Activated CD4-positive, alpha-beta memory T cell treated with anti-CD3 and anti-CD28 coated beads for 36 hours (primary cell): Measurements from ENCODE around the gene DENND1A. TPM values are rescaled to one million over a fixed set of nuclear protein-coding genes. Genes with fewer than 3 reads are reported as not detected.
A peak's percentile ranks its signal among the peaks of the same experiment; 100 is the strongest.

Experiments
- CTCF ChIA-PET: fragments of 350-600 bp; sonication (Branson Sonifier 250); formaldehyde crosslinking; loops from one replicate; lab custom pipeline; 2021; ENCODE audit warnings: antibody characterized with exemption, inconsistent platforms; lab: Charles Lee
- POLR2A ChIA-PET: fragments of 350-600 bp; sonication (Branson Sonifier 250); formaldehyde crosslinking; loops from one replicate; lab custom pipeline; 2021; ENCODE audit warnings: antibody characterized with exemption; lab: Charles Lee
- DNase-seq: peaks from one replicate; pipeline ENCODE4 v3.0.0-alpha.2; 2020
- H3K27ac Mint-ChIP-seq: one replicate; pipeline ENCODE4 v1.8.0; 2021; ENCODE audit warnings: mixed read lengths
- H3K27me3 Mint-ChIP-seq: one replicate; pipeline ENCODE4 v1.8.0; 2021; ENCODE audit warnings: mixed read lengths
- H3K36me3 Mint-ChIP-seq: one replicate; pipeline ENCODE4 v1.8.0; 2021; ENCODE audit warnings: mixed read lengths
- H3K4me1 Mint-ChIP-seq: one replicate; pipeline ENCODE4 v1.8.0; 2021; ENCODE audit warnings: low read depth, mixed read lengths
- H3K4me3 Mint-ChIP-seq: one replicate; pipeline ENCODE4 v1.8.0; 2021; ENCODE audit warnings: mild to moderate bottlenecking, mixed read lengths
- H3K9me3 Mint-ChIP-seq: one replicate; pipeline ENCODE4 v1.8.0; 2021; ENCODE audit warnings: mixed read lengths
- intact Hi-C: fragments of 100-400 bp; cut with micrococcal nuclease; formaldehyde crosslinking; loops from one replicate; pipeline ENCODE4 v1.15.1; 2023
- total RNA-seq, 2 experiments: library from RNA; stranded (reverse); gene quantifications; one replicate each; pipeline ENCODE4 v1.2.3, GENCODE V29; 2021

Gene DENND1A
- total RNA-seq, 2 experiments from 2014 or later = 17.3 to 18.0 TPM

GRCh38 chr9:123689701-123690428, 240.1 kb downstream of the DENND1A start:
- Mint-ChIP-seq H3K4me1 (peaks cover 26% of the 10 kb centered on the region), H3K4me3 (no peak overlapping the region), H3K27ac (no peak overlapping the region), H3K27me3 (no peaks in the 10 kb centered on the region), H3K36me3 (peaks cover 6% of the 10 kb centered on the region), H3K9me3 (no peaks in the 10 kb centered on the region)
- intact Hi-C loops = no loop called here
- POLR2A ChIA-PET = no interaction called here
- CTCF ChIA-PET = no interaction called here
- DNase-seq = no peak

DNA sequence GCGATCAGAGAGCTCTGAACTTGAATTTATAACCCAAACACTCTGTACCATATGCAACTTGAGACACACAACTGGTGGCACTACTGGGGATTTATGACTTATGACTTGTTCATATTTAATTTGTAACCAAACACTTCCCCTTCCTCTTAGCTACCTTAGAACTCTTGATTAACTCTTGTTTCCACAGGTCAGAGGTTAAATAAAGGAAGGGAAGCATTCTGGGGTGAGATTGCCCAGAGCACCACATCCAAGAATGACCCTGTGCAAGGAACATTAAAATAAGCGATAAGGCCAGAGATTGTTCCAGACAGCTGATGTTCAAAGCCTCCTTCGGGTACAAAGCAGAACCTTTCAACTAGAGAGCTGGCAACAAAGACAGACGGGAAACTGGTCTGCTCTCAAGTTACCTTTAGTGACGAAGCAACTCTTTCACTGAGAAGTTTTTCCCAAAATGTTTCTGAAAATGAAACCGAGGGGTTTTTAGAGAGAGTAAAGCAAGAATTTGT, 242.6 kb downstream of the DENND1A start:
- CTCF ChIA-PET = no interaction called here
- no peaks in the 10 kb centered on the region for H3K9me3 Mint-ChIP-seq
- H3K4me3 Mint-ChIP-seq = no peak overlapping the region
- H3K27ac Mint-ChIP-seq = no peak overlapping the region
- intact Hi-C loops = no loop called here
- POLR2A ChIA-PET = no interaction called here
- H3K36me3 Mint-ChIP-seq = peaks cover 11% of the 10 kb centered on the region
- no peaks in the 10 kb centered on the region for H3K27me3 Mint-ChIP-seq
- H3K4me1 Mint-ChIP-seq = peaks cover 39% of the 10 kb centered on the region
- no peak for DNase-seq

GRCh38 chr9:123686829-123687192, 243.1 kb downstream of the DENND1A start:
- POLR2A ChIA-PET = no interaction called here
- Mint-ChIP-seq H3K27ac (no peak overlapping the region), H3K9me3 (no peaks in the 10 kb centered on the region), H3K4me3 (no peak overlapping the region), H3K27me3 (no peaks in the 10 kb centered on the region), H3K4me1 (peaks cover 39% of the 10 kb centered on the region), H3K36me3 (peaks cover 8% of the 10 kb centered on the region)
- CTCF ChIA-PET = no interaction called here
- intact Hi-C loops = no loop called here
- no peak for DNase-seq

DNA sequence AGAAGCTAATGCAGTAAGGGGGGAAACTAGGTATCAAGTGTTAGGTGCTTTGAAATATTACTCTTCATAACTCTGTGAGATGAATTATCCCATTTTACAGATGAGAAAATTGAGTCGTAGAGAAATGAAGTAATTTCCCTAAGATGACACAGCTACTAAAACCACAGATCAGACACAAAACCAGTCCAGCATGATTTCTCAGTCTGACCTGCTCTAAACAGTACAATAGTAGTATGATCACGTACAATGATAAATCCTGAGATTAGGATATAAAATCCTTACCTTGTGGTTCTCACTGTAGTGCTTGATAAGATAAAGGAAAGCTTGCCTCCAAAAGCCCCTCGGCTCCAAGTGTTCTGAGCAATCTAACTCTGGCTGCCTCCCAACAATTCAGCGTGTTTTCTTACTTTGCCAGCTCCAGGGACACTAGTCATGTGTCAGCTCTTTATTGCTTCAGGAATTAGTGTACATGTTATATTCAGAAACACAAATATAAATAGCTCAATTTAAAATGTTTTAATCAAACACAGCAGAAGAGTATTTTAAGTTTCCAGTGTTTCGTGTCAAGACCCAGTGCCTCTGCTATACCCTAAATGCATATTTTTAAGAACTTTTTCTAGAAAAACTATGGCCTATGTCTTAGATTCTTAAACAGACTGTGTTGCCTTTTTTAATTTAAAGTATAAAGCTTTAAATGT, 243.6 kb downstream of the DENND1A start:
- intact Hi-C loops = no loop called here
- Mint-ChIP-seq H3K4me1 (peaks cover 39% of the 10 kb centered on the region), H3K27ac (no peak overlapping the region), H3K27me3 (no peaks in the 10 kb centered on the region), H3K36me3 (peaks cover 10% of the 10 kb centered on the region), H3K9me3 (no peaks in the 10 kb centered on the region), H3K4me3 (no peak overlapping the region)
- no peak for DNase-seq
- POLR2A ChIA-PET = no interaction called here
- CTCF ChIA-PET = no interaction called here

GRCh38 chr9:123685489-123686083, 244.3 kb downstream of the DENND1A start:
- intact Hi-C loops = no loop called here
- ChIA-PET CTCF (no interaction called here), POLR2A (no interaction called here)
- H3K4me3 Mint-ChIP-seq = no peak overlapping the region
- H3K27me3 Mint-ChIP-seq = no peaks in the 10 kb centered on the region
- H3K4me1 Mint-ChIP-seq = peaks cover 39% of the 10 kb centered on the region
- H3K36me3 Mint-ChIP-seq = peaks cover 9% of the 10 kb centered on the region
- no peak for DNase-seq
- no peak overlapping the region for H3K27ac Mint-ChIP-seq
- no peaks in the 10 kb centered on the region for H3K9me3 Mint-ChIP-seq

DNA sequence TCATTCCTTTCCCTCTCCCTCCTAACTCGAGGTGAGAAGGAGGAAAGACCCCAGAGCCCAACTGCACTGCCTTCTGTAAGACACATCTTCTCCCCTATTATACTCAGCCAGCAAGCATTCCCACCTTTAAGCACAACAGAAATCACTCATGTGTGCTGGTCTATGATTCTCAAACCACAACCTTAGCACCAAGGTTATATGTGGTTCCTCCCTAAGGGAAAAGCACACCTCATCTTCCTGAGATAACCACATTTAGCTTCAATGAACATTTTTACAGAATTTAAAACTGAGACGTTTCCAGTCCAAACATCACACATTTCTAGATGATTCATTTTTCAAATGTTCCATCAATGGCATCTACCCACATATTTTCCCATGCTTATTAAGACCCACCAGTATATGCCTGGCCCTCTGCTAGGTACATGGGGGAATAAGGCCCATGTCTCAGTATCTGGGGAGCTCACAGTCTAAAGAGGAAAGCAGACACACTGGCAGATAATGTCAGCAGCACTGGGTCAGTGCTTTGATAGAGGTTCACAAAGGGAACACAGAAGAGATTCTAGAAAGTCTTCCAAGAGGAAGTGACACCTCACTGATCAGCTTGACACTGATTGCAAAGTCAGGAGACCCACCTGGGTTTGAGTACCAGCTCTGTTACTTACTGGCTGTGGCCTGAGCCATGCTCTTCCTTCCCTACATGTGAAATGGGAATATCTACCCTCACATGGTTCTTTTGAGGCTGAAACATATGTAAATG, 245.4 kb downstream of the DENND1A start:
- no peaks in the 10 kb centered on the region for H3K9me3 Mint-ChIP-seq
- intact Hi-C loops = no loop called here
- H3K27ac Mint-ChIP-seq = no peak overlapping the region
- DNase-seq = no peak
- no peak overlapping the region for H3K4me3 Mint-ChIP-seq
- H3K27me3 Mint-ChIP-seq = no peaks in the 10 kb centered on the region
- H3K36me3 Mint-ChIP-seq = peaks cover 9% of the 10 kb centered on the region
- CTCF ChIA-PET = no interaction called here
- H3K4me1 Mint-ChIP-seq = peaks cover 46% of the 10 kb centered on the region
- POLR2A ChIA-PET = no interaction called here

- Mint-ChIP-seq H3K36me3 (peaks cover 9% of the 10 kb centered on the region), H3K27me3 (no peaks in the 10 kb centered on the region), H3K9me3 (no peaks in the 10 kb centered on the region), H3K4me1 (peaks cover 51% of the 10 kb centered on the region), H3K27ac (no peak overlapping the region), H3K4me3 (no peak overlapping the region)
- DNase-seq = no peak
- intact Hi-C loops = no loop called here
- ChIA-PET CTCF (no interaction called here), POLR2A (no interaction called here)
These were observed 247.2 kb downstream of the DENND1A start for GRCh38 chr9:123682746-123683145.

DNA sequence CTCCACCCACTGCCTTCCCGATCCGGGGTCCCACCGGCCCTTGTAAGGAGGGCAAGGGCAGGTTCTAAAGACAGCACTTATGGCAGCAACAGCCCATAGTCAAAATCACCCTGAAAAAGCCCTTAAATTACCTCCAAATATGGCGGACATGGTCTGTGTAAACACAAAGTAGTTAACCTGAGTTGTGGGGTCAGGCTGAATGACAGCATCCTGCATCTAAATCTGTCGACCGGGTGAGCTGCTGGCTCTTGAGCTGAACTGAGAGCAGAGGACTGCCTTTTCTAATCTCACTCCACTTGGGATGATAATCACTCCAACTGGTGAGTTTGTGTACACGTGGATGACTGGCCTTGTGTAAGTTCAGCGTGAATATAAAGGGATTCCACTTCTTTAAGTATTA, 249.6 kb downstream of the DENND1A start:
- H3K4me3 Mint-ChIP-seq = no peak overlapping the region
- intact Hi-C loops = no loop called here
- CTCF ChIA-PET = no interaction called here

GRCh38 chr9:123679330-123679987, 250.5 kb downstream of the DENND1A start:
- intact Hi-C loops = loop anchor here (5.0 kb wide), 1 partner anchor 37 kb away; no protein-coding TSS in a partner anchor
- H3K27ac Mint-ChIP-seq = no peak overlapping the region
- no peaks in the 10 kb centered on the region for H3K9me3 Mint-ChIP-seq
- CTCF ChIA-PET = no interaction called here
- peaks cover 18% of the 10 kb centered on the region for H3K36me3 Mint-ChIP-seq
- DNase-seq = peak; percentile 31
- peaks cover 22% of the 10 kb centered on the region for H3K4me1 Mint-ChIP-seq
- H3K27me3 Mint-ChIP-seq = no peaks in the 10 kb centered on the region
- H3K4me3 Mint-ChIP-seq = no peak overlapping the region
- POLR2A ChIA-PET = no interaction called here

More for the DNA sequence above, 249.6 kb downstream of the DENND1A start:
- no peak for DNase-seq
- no peak overlapping the region for H3K27ac Mint-ChIP-seq
- H3K9me3 Mint-ChIP-seq = no peaks in the 10 kb centered on the region
- H3K27me3 Mint-ChIP-seq = no peaks in the 10 kb centered on the region
- POLR2A ChIA-PET = no interaction called here
- peaks cover 12% of the 10 kb centered on the region for H3K36me3 Mint-ChIP-seq
- peaks cover 30% of the 10 kb centered on the region for H3K4me1 Mint-ChIP-seq

DNA sequence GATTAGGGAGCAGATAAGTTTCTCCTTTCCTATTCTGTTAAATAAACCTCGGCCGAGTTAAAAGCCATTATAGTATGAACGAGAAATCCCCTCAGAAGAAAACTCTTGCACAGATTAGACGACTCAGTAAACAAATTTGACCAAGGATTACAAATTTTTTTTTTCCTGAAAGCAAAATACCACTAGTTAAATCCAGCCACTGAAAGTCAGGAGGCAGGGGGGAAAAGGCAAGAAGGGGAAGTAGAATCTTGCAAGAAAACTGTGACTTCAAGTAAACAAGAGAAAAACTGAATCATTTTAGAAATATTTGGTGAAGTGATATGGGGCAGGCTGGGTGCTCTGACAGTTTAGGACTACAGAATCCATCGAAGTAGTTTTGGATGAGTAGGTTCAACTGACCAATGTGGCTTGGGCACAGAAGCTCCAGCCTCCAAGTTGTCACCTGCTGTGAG, 251.0 kb downstream of the DENND1A start:
- Mint-ChIP-seq H3K27ac (no peak overlapping the region), H3K4me1 (peaks cover 17% of the 10 kb centered on the region), H3K36me3 (peaks cover 21% of the 10 kb centered on the region), H3K27me3 (no peaks in the 10 kb centered on the region), H3K4me3 (no peak overlapping the region), H3K9me3 (peaks cover 2% of the 10 kb centered on the region)
- intact Hi-C loops = loop anchor here (5.0 kb wide), 1 partner anchor 37 kb away; no protein-coding TSS in a partner anchor
- ChIA-PET POLR2A (no interaction called here), CTCF (no interaction called here)
- no peak for DNase-seq

- peaks cover 12% of the 10 kb centered on the region for H3K4me1 Mint-ChIP-seq
- no peak overlapping the region for H3K27ac Mint-ChIP-seq
- DNase-seq = no peak
- H3K36me3 Mint-ChIP-seq = peaks cover 26% of the 10 kb centered on the region
- no peaks in the 10 kb centered on the region for H3K27me3 Mint-ChIP-seq
- peaks cover 7% of the 10 kb centered on the region for H3K9me3 Mint-ChIP-seq
- no peak overlapping the region for H3K4me3 Mint-ChIP-seq
- intact Hi-C loops = loop anchor here (5.0 kb wide), 1 partner anchor 36 kb away; no protein-coding TSS in a partner anchor
- POLR2A ChIA-PET = no interaction called here
- CTCF ChIA-PET = no interaction called here
These were observed 251.7 kb downstream of the DENND1A start for GRCh38 chr9:123678038-123678877.
